Tibial artery (tissue), 4 donors: ENCODE data around the gene TTC22.

Experiments
- DNase-seq, 2 donors: peaks; one replicate each; pipeline ENCODE4 v3.0.0-alpha.2; 2019
- H3K27ac ChIP-seq, 2 donors: fragments of 200-600 bp; sonication (generic) in 1 of 2; 1 replicate in 1 of 2; 2 replicates in 1 of 2; pipeline ENCODE4 v1.5.1; 2018 to 2019; ENCODE audit warnings: mild to moderate bottlenecking in 1 of 2
- H3K27me3 ChIP-seq, 2 donors: fragments of 200-600 bp; sonication (generic) in 1 of 2; one replicate each; pipeline versions ENCODE4 v1.5.1 to v1.6.0; 2016 to 2019
- H3K36me3 ChIP-seq, 3 donors: fragments of 200-600 bp; sonication (generic) in 2 of 3; one replicate each; pipeline ENCODE4 v1.5.1; 2016 to 2019; ENCODE audit warnings: mild to moderate bottlenecking in 2 of 3
- H3K4me1 ChIP-seq, 4 donors: fragments of 200-600 bp; sonication (generic) in 2 of 4; 1 replicate in 3 of 4; 2 replicates in 1 of 4; pipeline ENCODE4 v1.5.1; 2016 to 2019
- H3K4me3 ChIP-seq, 2 donors: fragments of 200-600 bp; sonication (generic) in 1 of 2; 1 replicate in 1 of 2; 2 replicates in 1 of 2; pipeline ENCODE4 v1.5.1; 2018 to 2019; ENCODE audit warnings: mild to moderate bottlenecking in 2 of 2
- H3K9me3 ChIP-seq, 3 donors: fragments of 200-600 bp; sonication (generic) in 1 of 3; one replicate each; pipeline ENCODE4 v1.5.1; 2016 to 2019
- CTCF ChIP-seq, 2 experiments: fragments of 200-600 bp in 1 of 2; fragments of 450-650 bp in 1 of 2; IDR thresholded peaks; one replicate each; pipeline ENCODE4 v1.5.1; 2017 to 2019; ENCODE audit warnings: antibody characterized with exemption in 2 of 2, mild to moderate bottlenecking in 1 of 2, moderate library complexity in 1 of 2
- intact Hi-C: fragments of 100-400 bp; cut with DNase I; formaldehyde crosslinking; loops from one replicate; pipeline ENCODE4 v1.15.0; 2023; ENCODE audit warnings: low total_unique reads

Gene TTC22

GRCh38 chr1:54848134-54848948, 47.2 kb upstream of the TTC22 start:
- no peak overlapping the region for H3K4me3 ChIP-seq
- no peaks in the 10 kb centered on the region for H3K27me3 ChIP-seq
- H3K27ac ChIP-seq: no peak overlapping the region
- DNase-seq: peak in 1 of 2 donors; percentile 23
- no peaks in the 10 kb centered on the region for H3K9me3 ChIP-seq
- TF ChIP-seq CTCF (IDR thresholded peaks at IDR 0.05): no peak
- H3K4me1 ChIP-seq: peaks cover 0 to 18% (median 0%) of the 10 kb centered on the region in 4 donors
- H3K36me3 ChIP-seq: peaks cover 0 to 39% (median 17%) of the 10 kb centered on the region in 3 donors
- intact Hi-C loops: no loop called here

- H3K9me3 ChIP-seq: no peaks in the 10 kb centered on the region
- H3K4me1 ChIP-seq: peaks cover 0 to 18% (median 0%) of the 10 kb centered on the region in 4 donors
- DNase-seq: peak in 1 of 2 donors; percentile 29
- intact Hi-C loops: no loop called here
- no peak overlapping the region for H3K4me3 ChIP-seq
- no peak overlapping the region for H3K27ac ChIP-seq
- H3K27me3 ChIP-seq: no peaks in the 10 kb centered on the region
- H3K36me3 ChIP-seq: peaks cover 0 to 24% (median 6%) of the 10 kb centered on the region in 3 donors
- TF ChIP-seq CTCF (IDR thresholded peaks at IDR 0.05): no peak
Measured at GRCh38 chr1:54846716-54847284, 45.7 kb upstream of the TTC22 start.

GRCh38 chr1:54846301-54846700, 45.2 kb upstream of the TTC22 start:
- DNase-seq: peak in 1 of 2 donors; percentile 27
- intact Hi-C loops: no loop called here
- no peak overlapping the region for H3K27ac ChIP-seq
- H3K9me3 ChIP-seq: no peaks in the 10 kb centered on the region
- H3K36me3 ChIP-seq: peaks cover 0 to 19% (median 1%) of the 10 kb centered on the region in 3 donors
- no peak for TF ChIP-seq CTCF (IDR thresholded peaks at IDR 0.05)
- no peaks in the 10 kb centered on the region for H3K27me3 ChIP-seq
- no peak overlapping the region for H3K4me3 ChIP-seq
- peaks cover 0 to 17% (median 0%) of the 10 kb centered on the region in 4 donors for H3K4me1 ChIP-seq

GRCh38 chr1:54845772-54846171, 44.6 kb upstream of the TTC22 start:
- Histone ChIP-seq H3K27me3 (no peaks in the 10 kb centered on the region), H3K4me3 (no peak overlapping the region), H3K4me1 (peaks cover 0 to 12% (median 0%) of the 10 kb centered on the region in 4 donors), H3K27ac (no peak overlapping the region), H3K9me3 (no peaks in the 10 kb centered on the region), H3K36me3 (peaks cover 0 to 13% (median 0%) of the 10 kb centered on the region in 3 donors)
- no peak for TF ChIP-seq CTCF (IDR thresholded peaks at IDR 0.05)
- intact Hi-C loops: no loop called here
- DNase-seq: peak in 1 of 2 donors; percentile 23

- Histone ChIP-seq H3K4me1 (peaks cover 0 to 2% (median 0%) of the 10 kb centered on the region in 4 donors), H3K27ac (no peak overlapping the region), H3K27me3 (no peaks in the 10 kb centered on the region), H3K9me3 (no peaks in the 10 kb centered on the region), H3K36me3 (peaks cover 0 to 3% (median 0%) of the 10 kb centered on the region in 3 donors), H3K4me3 (no peak overlapping the region)
- DNase-seq: peak in 1 of 2 donors; percentile 19
- no peak for TF ChIP-seq CTCF (IDR thresholded peaks at IDR 0.05)
- intact Hi-C loops: no loop called here
Measured at GRCh38 chr1:54844564-54844963, 43.4 kb upstream of the TTC22 start.
